K562 (cell line): ENCODE data around the gene HTR5A. TPM values are rescaled to one million over a fixed set of nuclear protein-coding genes. Genes with fewer than 3 reads are reported as not detected.

Experiments
- ATF7 ChIP-seq: fragments of 450-650 bp; IDR thresholded peaks from 2 replicates; pipeline ENCODE4 v1.7.1; 2014; ENCODE audit warnings: mild to moderate bottlenecking, moderate library complexity
- CBFA2T2 ChIP-seq: fragments of 450-650 bp; conservative IDR thresholded peaks from 2 replicates; pipeline ENCODE4 v1.6.1; 2017; ENCODE audit warnings: mild to moderate bottlenecking
- CBX8 ChIP-seq: fragments of 200-600 bp; sonication (generic); IDR thresholded peaks from 2 replicates; pipeline ENCODE4 v1.6.1; 2012; ENCODE audit warnings: borderline replicate concordance, mixed run types, low read depth, mild to moderate bottlenecking, moderate library complexity, mixed read lengths, low read length, control low read depth, inconsistent platforms; ENCODE audit not compliant: poor library complexity, severe bottlenecking; ENCODE audit errors: extremely low read depth
- CHCHD3 ChIP-seq: fragments of 250-450 bp; sonication (Bioruptor Pico); IDR thresholded peaks from 2 replicates; pipeline ENCODE4 v2.1.2; 2022; ENCODE audit warnings: mild to moderate bottlenecking
- CTBP1 ChIP-seq: fragments of 450-650 bp; IDR thresholded peaks from 2 replicates; pipeline ENCODE4 v1.6.1; 2016; ENCODE audit warnings: borderline replicate concordance
- ELF1 ChIP-seq: fragments of 200-800 bp; sonication (Bioruptor generic); IDR thresholded peaks from 2 replicates; pipeline ENCODE4 v1.6.1; 2016; ENCODE audit warnings: missing genetic modification characterization, missing compliant biosample characterization
- HDAC2 ChIP-seq: fragments of 450-650 bp; IDR thresholded peaks from 2 replicates; pipeline ENCODE4 v1.6.1; 2016; ENCODE audit warnings: mild to moderate bottlenecking
- MLX ChIP-seq, 2 experiments: fragments of 450-650 bp in 1 of 2; sonication (generic) in 1 of 2; formaldehyde crosslinking; conservative IDR thresholded peaks; 2 replicates each; pipeline versions ENCODE4 v1.4.0 to v1.8.1; 2020 to 2022; ENCODE audit warnings: mild to moderate bottlenecking in 1 of 2, missing genetic modification reagents in 1 of 2
- NCOA6 ChIP-seq: fragments of 450-650 bp; IDR thresholded peaks from 2 replicates; pipeline ENCODE4 v1.6.1; 2017; ENCODE audit warnings: mild to moderate bottlenecking
- NFE2L1 ChIP-seq: fragments of 450-650 bp; IDR thresholded peaks from 2 replicates; pipeline ENCODE4 v1.6.1; 2016; ENCODE audit warnings: missing genetic modification characterization, low read depth, mild to moderate bottlenecking, missing compliant biosample characterization, moderate library complexity, borderline replicate concordance
- NR2C1 ChIP-seq, 2 experiments: fragments of 450-650 bp; IDR thresholded peaks; 2 replicates each; pipeline ENCODE4 v1.6.1; 2017; ENCODE audit warnings: mild to moderate bottlenecking in 2 of 2, antibody characterized with exemption in 1 of 2, inconsistent platforms in 1 of 2, missing compliant biosample characterization in 1 of 2, missing genetic modification characterization in 1 of 2
- SAP30 ChIP-seq: fragments of 200-600 bp; sonication (generic); IDR thresholded peaks from 2 replicates; pipeline ENCODE4 v1.6.1; 2012; ENCODE audit warnings: borderline replicate concordance, low read depth, mild to moderate bottlenecking, moderate library complexity, low read length, control low read depth, inconsistent platforms; ENCODE audit not compliant: insufficient read depth, poor library complexity, severe bottlenecking
- SP2 ChIP-seq: IDR thresholded peaks from 2 replicates; pipeline ENCODE4 v1.6.1; 2011; ENCODE audit warnings: mild to moderate bottlenecking, low read depth, low read length, moderate library complexity; ENCODE audit not compliant: poor library complexity, severe bottlenecking; ENCODE audit errors: extremely low read depth
- WHSC1 ChIP-seq: IDR thresholded peaks from one replicate; pipeline ENCODE4 v1.6.1; 2012; ENCODE audit warnings: low read length, control low read depth, inconsistent platforms
- ZNF3 ChIP-seq: fragments of 250-450 bp; sonication (Bioruptor Pico); IDR thresholded peaks from 2 replicates; pipeline ENCODE4 v1.5.0; 2021; ENCODE audit warnings: mild to moderate bottlenecking, moderate library complexity
- ZNF316 ChIP-seq: fragments of 450-650 bp; IDR thresholded peaks from 2 replicates; pipeline ENCODE4 v1.6.1; 2016
- ZNF408 ChIP-seq: fragments of 250-450 bp; sonication (Bioruptor Pico); IDR thresholded peaks from 2 replicates; pipeline ENCODE4 v1.4.0; 2020; ENCODE audit warnings: low read depth, mild to moderate bottlenecking, moderate library complexity
- ZNF436 ChIP-seq: fragments of 250-450, 450-650 bp; sonication (Bioruptor Pico); formaldehyde crosslinking; IDR thresholded peaks from 2 replicates; pipeline ENCODE4 v1.7.0; 2020; ENCODE audit warnings: mild to moderate bottlenecking
- ZNF609 ChIP-seq: sonication (generic); formaldehyde crosslinking; IDR thresholded peaks from 2 replicates; pipeline ENCODE4 v1.8.1; 2023; ENCODE audit warnings: missing genetic modification reagents, mild to moderate bottlenecking, borderline replicate concordance
- ZNF696 ChIP-seq: fragments of 250-450 bp; sonication (Bioruptor Pico); conservative IDR thresholded peaks from 2 replicates; pipeline ENCODE4 v1.4.0; 2020; ENCODE audit warnings: mild to moderate bottlenecking, moderate library complexity
- polyA plus RNA-seq, 8 experiments: library from polyadenylated mRNA; depleted of rRNA in 4 of 8; stranded (reverse) in 5 of 8; unstranded in 3 of 8; fragments of >200 nt; fragmentation: Nextera tagmentation in 2 of 8; fragmentation: Illumina TruSeq in 1 of 8; extraction: Ambion mirVana in 2 of 8; extraction: Trizol in 1 of 8; gene quantifications; 2 replicates each; pipeline versions ENCODE4 v1.2.1 to v1.2.3, GENCODE V29; 2011 to 2014; ENCODE audit warnings: inconsistent platforms in 1 of 8, missing spikeins in 1 of 8
- total RNA-seq, 7 experiments: library from RNA; depleted of rRNA in 6 of 7; stranded (reverse); fragments of >200 nt in 6 of 7; fragmentation: Illumina TruSeq in 2 of 7; extraction: Trizol in 2 of 7; gene quantifications; 2 replicates each; pipeline versions ENCODE4 v1.2.1 to v1.2.3, GENCODE V29; 2011 to 2021; ENCODE audit warnings: low replicate concordance in 1 of 7
- TF ChIP-seq, protein P1 (sequence below): sonication (generic); formaldehyde crosslinking; IDR thresholded peaks from 2 replicates; pipeline ENCODE4 v1.9.0; 2022; ENCODE audit warnings: mild to moderate bottlenecking, missing genetic modification reagents

The HTR5A gene
- total and polyA plus RNA-seq, 9 of the 15 experiments (the other 6 are each of a cell fraction or from before 2014, with no cell fraction given): 0.06 TPM; not detected in 8

- TF ChIP-seq NFE2L1 (no peak), ZNF436 (CRISPR knock-in tag) (no peak), NR2C1 (IDR thresholded peaks at IDR 0.05) (no peak), NR2C1 (tag; IDR thresholded peaks at IDR 0.05) (peak; percentile 83), CBX8 (no peak), SAP30 (peak; percentile 100), MLX (CRISPR knock-in tag; conservative IDR thresholded peaks at IDR 0.05) (peak in 1 of 2 experiments; percentile 100; a peak in 2 of 4 replicates), ATF7 (peak; percentile 84), ZNF408 (CRISPR knock-in tag) (no peak), ZNF3 (no peak), CTBP1 (peak; percentile 89), ELF1 (tag) (no peak), ZNF316 (no peak), ZNF609 (CRISPR knock-in tag) (peak; percentile 100), SP2 (no peak), HDAC2 (peak; percentile 99), CHCHD3 (no peak), WHSC1 (no peak), NCOA6 (peak; percentile 100), ZNF696 (CRISPR knock-in tag) (no peak), CBFA2T2 (no peak)
- TF ChIP-seq, protein P1, sequence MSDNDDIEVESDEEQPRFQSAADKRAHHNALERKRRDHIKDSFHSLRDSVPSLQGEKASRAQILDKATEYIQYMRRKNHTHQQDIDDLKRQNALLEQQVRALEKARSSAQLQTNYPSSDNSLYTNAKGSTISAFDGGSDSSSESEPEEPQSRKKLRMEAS (CRISPR knock-in tag): peak; percentile 99
Observed at GRCh38 chr7:155069992-155070751, at the start of gene HTR5A (continued).
